Sigmoid colon (tissue), 7 donors: ENCODE results near the gene PLEKHH1. TPM values are rescaled to one million over a fixed set of nuclear protein-coding genes. Genes with fewer than 3 reads are reported as not detected.

Experiments used
- DNase-seq: peaks from one replicate; pipeline ENCODE4 v3.0.0-alpha.2; 2019
- H3K27ac ChIP-seq, 4 donors: fragments of 200-600 bp; sonication (generic); one replicate each; pipeline ENCODE4 v1.5.1; 2016 to 2019; ENCODE audit warnings: mild to moderate bottlenecking in 1 of 4
- H3K27me3 ChIP-seq, 3 donors: fragments of 200-600 bp; sonication (generic); one replicate each; pipeline ENCODE4 v1.5.1; 2019; ENCODE audit warnings: mild to moderate bottlenecking in 1 of 3
- H3K36me3 ChIP-seq, 4 donors: fragments of 200-600 bp; sonication (generic); one replicate each; pipeline ENCODE4 v1.5.1; 2016 to 2019
- H3K4me1 ChIP-seq, 4 donors: fragments of 200-600 bp; sonication (generic); one replicate each; pipeline ENCODE4 v1.5.1; 2017 to 2019
- H3K4me3 ChIP-seq, 4 donors: fragments of 200-600 bp; sonication (generic); one replicate each; pipeline ENCODE4 v1.5.1; 2017 to 2019; ENCODE audit warnings: mild to moderate bottlenecking in 2 of 4, moderate library complexity in 1 of 4
- H3K9me3 ChIP-seq, 4 donors: fragments of 200-600 bp in 3 of 4; sonication (generic) in 3 of 4; one replicate each; pipeline versions ENCODE4 v1.5.1 to v1.6.1; 2013 to 2019
- EP300 ChIP-seq, 4 donors: sonication (generic); formaldehyde crosslinking; IDR thresholded peaks; one replicate each; pipeline ENCODE4 v1.6.1; 2017; ENCODE audit warnings: antibody characterized with exemption in 4 of 4
- POLR2A ChIP-seq, 2 donors: fragments of 450-650 bp; IDR thresholded peaks; one replicate each; pipeline ENCODE4 v1.6.1; 2016; ENCODE audit warnings: antibody characterized with exemption in 2 of 2, mild to moderate bottlenecking in 2 of 2, moderate library complexity in 2 of 2
- POLR2AphosphoS5 ChIP-seq, 4 donors: sonication (generic); formaldehyde crosslinking; IDR thresholded peaks; one replicate each; pipeline ENCODE4 v1.6.1; 2017; ENCODE audit warnings: antibody characterized with exemption in 4 of 4
- WGBS, 2 donors: extraction: QIAGEN DNeasy Blood & Tissue Kit; methylation state at CpG; one replicate each; pipeline ENCODE4 v1.1.7; 2013; 5-methylcytosine and 5-hydroxymethylcytosine counted together
- intact Hi-C: fragments of 100-400 bp; cut with DNase I; formaldehyde crosslinking; loops from one replicate; pipeline ENCODE4 v1.15.1; 2023
- polyA plus RNA-seq, 3 donors: library from polyadenylated mRNA; stranded (reverse); fragments of 200-250 nt; gene quantifications; one replicate each; pipeline ENCODE4 v1.2.3, GENCODE V29; 2013
- small RNA-seq, 3 donors: library from RNA; depleted of rRNA; stranded (forward); fragments of <200 nt; gene quantifications; one replicate each; pipeline ENCODE3, GENCODE V24; 2016
- total RNA-seq, 4 donors: library from RNA; depleted of rRNA; stranded (reverse); fragments of >200 nt; gene quantifications; one replicate each; pipeline ENCODE4 v1.1.0, GENCODE V29; 2016
- TF ChIP-seq, protein P1 (sequence below), 4 experiments: fragments of 450-650 bp in 3 of 4; fragments of 200-600 bp in 1 of 4; IDR thresholded peaks; one replicate each; pipeline ENCODE4 v1.5.1; 2016 to 2019; ENCODE audit warnings: antibody characterized with exemption in 4 of 4, mild to moderate bottlenecking in 3 of 4, moderate library complexity in 2 of 4
- donor health status: healthy with polysubstance abuse.
- donor health status: Bipolar disorder and iron deficiency.
- donor health status: healthy.

Gene PLEKHH1
- total and polyA plus RNA-seq, 7 donors = 2.0 to 25.3 (median 8.0) TPM

- no peaks in the 10 kb centered on the region for H3K4me1 ChIP-seq
- no peak overlapping the region for H3K27ac ChIP-seq
- no peaks in the 10 kb centered on the region for H3K9me3 ChIP-seq
- WGBS, 2 donors = 93 to 95% methylated on average over 3 of the region's 3 CpGs
- H3K36me3 ChIP-seq = no peaks in the 10 kb centered on the region
- TF ChIP-seq EP300 (IDR thresholded peaks at IDR 0.05) (no peak), POLR2AphosphoS5 (IDR thresholded peaks at IDR 0.05) (no peak), POLR2A (IDR thresholded peaks at IDR 0.05) (no peak)
- TF ChIP-seq, protein P1, sequence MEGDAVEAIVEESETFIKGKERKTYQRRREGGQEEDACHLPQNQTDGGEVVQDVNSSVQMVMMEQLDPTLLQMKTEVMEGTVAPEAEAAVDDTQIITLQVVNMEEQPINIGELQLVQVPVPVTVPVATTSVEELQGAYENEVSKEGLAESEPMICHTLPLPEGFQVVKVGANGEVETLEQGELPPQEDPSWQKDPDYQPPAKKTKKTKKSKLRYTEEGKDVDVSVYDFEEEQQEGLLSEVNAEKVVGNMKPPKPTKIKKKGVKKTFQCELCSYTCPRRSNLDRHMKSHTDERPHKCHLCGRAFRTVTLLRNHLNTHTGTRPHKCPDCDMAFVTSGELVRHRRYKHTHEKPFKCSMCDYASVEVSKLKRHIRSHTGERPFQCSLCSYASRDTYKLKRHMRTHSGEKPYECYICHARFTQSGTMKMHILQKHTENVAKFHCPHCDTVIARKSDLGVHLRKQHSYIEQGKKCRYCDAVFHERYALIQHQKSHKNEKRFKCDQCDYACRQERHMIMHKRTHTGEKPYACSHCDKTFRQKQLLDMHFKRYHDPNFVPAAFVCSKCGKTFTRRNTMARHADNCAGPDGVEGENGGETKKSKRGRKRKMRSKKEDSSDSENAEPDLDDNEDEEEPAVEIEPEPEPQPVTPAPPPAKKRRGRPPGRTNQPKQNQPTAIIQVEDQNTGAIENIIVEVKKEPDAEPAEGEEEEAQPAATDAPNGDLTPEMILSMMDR (IDR thresholded peaks at IDR 0.05) = no peak
- no peak for DNase-seq
- no peaks in the 10 kb centered on the region for H3K27me3 ChIP-seq
- H3K4me3 ChIP-seq = no peak overlapping the region
- intact Hi-C loops = no loop called here
Observed at GRCh38 chr14:67638642-67639041, 105.6 kb downstream of the PLEKHH1 start.

Small RNAs within 50 kb of the gene (small RNA-seq; reads per million reads assigned to genes)
- 0 reads per million in 3 donors for gene AL132640.3
- 0 reads per million in 3 donors for gene RF00019

Other genes with a start within 250 kb of the PLEKHH1 start
- gene ATP6V1D, start 173.5 kb upstream of the PLEKHH1 start, total RNA-seq = 10 to 100 TPM; 65.8 to 89.9 (median 76.7) TPM
- 100 to 1,000 TPM in 1 of 3 donors, 10 to 100 TPM in 2; 64.1 to 181 (median 97.9) TPM for gene ATP6V1D, start 173.5 kb upstream of the PLEKHH1 start, polyA plus RNA-seq
- 100 to 1,000 TPM in 3 of 4 donors, 10 to 100 TPM in 1; 31.3 to 131 (median 119) TPM for gene EIF2S1, start 173.0 kb upstream of the PLEKHH1 start, total RNA-seq
- 100 to 1,000 TPM in 1 of 3 donors, 10 to 100 TPM in 2; 75.7 to 104 (median 86.6) TPM for gene EIF2S1, start 173.0 kb upstream of the PLEKHH1 start, polyA plus RNA-seq
- gene PLEK2, start 121.1 kb upstream of the PLEKHH1 start, total RNA-seq = 1 to 10 TPM in 2 of 4 donors, under 1 TPM in 1, not detected in 1; 0.16 to 7.8 (median 1.8) TPM
- gene PLEK2, start 121.1 kb upstream of the PLEKHH1 start, polyA plus RNA-seq = 10 to 100 TPM; 35.4 to 51.8 (median 35.8) TPM
- gene TMEM229B, start 44.6 kb upstream of the PLEKHH1 start, total RNA-seq = 10 to 100 TPM in 1 of 4 donors, 1 to 10 TPM in 3; 5.6 to 16.4 (median 6.1) TPM
- 1 to 10 TPM; 1.2 to 8.0 (median 4.4) TPM for gene TMEM229B, start 44.6 kb upstream of the PLEKHH1 start, polyA plus RNA-seq
- 10 to 100 TPM; 15.2 to 32.9 (median 24.4) TPM for gene PIGH, start 67.0 kb downstream of the PLEKHH1 start, total RNA-seq
- 10 to 100 TPM in 1 of 3 donors, 1 to 10 TPM in 2; 8.4 to 14.1 (median 9.9) TPM for gene PIGH, start 67.0 kb downstream of the PLEKHH1 start, polyA plus RNA-seq
- 10 to 100 TPM in 1 of 4 donors, 1 to 10 TPM in 3; 1.6 to 11.4 (median 5.5) TPM for gene ARG2, start 86.6 kb downstream of the PLEKHH1 start, total RNA-seq
- gene ARG2, start 86.6 kb downstream of the PLEKHH1 start, polyA plus RNA-seq = 10 to 100 TPM in 1 of 3 donors, 1 to 10 TPM in 1, under 1 TPM in 1; 0.60 to 59.2 (median 5.7) TPM
- 100 to 1,000 TPM in 2 of 4 donors, 10 to 100 TPM in 2; 58.6 to 114 (median 97.7) TPM for gene VTI1B, start 141.3 kb downstream of the PLEKHH1 start, total RNA-seq
- 100 to 1,000 TPM in 2 of 3 donors, 10 to 100 TPM in 1; 68.5 to 148 (median 138) TPM for gene VTI1B, start 141.3 kb downstream of the PLEKHH1 start, polyA plus RNA-seq
- gene RDH11, start 162.5 kb downstream of the PLEKHH1 start, total RNA-seq = 10 to 100 TPM; 24.7 to 49.0 (median 38.5) TPM
- 10 to 100 TPM in 2 of 3 donors, 1 to 10 TPM in 1; 4.2 to 58.5 (median 14.6) TPM for gene RDH11, start 162.5 kb downstream of the PLEKHH1 start, polyA plus RNA-seq
- not detected for gene RDH12, start 168.6 kb downstream of the PLEKHH1 start, total RNA-seq
- under 1 TPM in 2 of 3 donors, not detected in 1; 0.12 to 0.60 TPM for gene RDH12, start 168.6 kb downstream of the PLEKHH1 start, polyA plus RNA-seq